HG03025 (cell line): Measurements from ENCODE around the gene GIT1.

Experiments used
- ATAC-seq: cut with Tn5 transposase; IDR thresholded peaks from one replicate; pipeline ENCODE4 v1.9.1; 2021; ENCODE audit warnings: mild to moderate bottlenecking, moderate library complexity; ENCODE audit not compliant: unreplicated experiment, low FRiP score

The GIT1 gene

GRCh38 chr17:29533976-29534375 is 55.5 kb downstream of the GIT1 start:
- no peak for ATAC-seq

- no peak for ATAC-seq
Measured at GRCh38 chr17:29526322-29526721, 63.1 kb downstream of the GIT1 start.

GRCh38 chr17:29524692-29525091 is 64.8 kb downstream of the GIT1 start:
- no peak for ATAC-seq
